Measurements from ENCODE around the gene GRIN3B. TPM values are rescaled to one million over a fixed set of nuclear protein-coding genes. Genes with fewer than 3 reads are reported as not detected.

GRIN3B gene
- total RNA-seq, 2 experiments from 2014 or later = 0.07 TPM; not detected in 1

DNA sequence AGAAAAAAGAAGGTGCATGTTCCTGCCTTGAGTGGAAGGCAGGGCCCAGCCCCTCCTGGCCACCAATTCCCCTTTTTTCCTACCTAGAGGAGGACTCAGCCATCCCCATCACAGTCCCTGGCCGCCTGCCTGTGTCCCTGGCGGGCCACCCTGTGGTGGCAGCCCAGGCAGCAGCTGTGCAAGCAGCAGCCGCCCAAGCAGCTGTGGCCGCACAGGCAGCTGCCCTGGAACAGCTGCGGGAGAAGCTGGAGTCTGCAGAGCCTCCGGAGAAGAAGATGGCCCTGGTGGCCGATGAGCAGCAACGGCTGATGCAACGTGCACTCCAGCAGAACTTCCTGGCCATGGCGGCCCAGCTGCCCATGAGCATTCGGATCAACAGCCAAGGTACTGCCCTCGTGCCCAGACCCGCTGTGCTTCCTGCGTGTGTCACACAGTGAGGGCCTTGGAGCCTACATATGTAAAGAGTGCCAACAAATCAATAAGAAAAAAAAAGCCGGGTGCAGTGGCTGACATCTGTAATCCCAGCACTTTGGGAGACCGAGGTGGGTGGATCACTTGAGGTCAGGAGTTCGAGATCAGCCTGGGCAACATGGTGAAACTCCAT is 33.6 kb upstream of the GRIN3B start:
- peaks cover 6% of the 10 kb centered on the region for H3K9me3 Mint-ChIP-seq
- H3K4me3 Mint-ChIP-seq = no peak overlapping the region
- H3K27me3 Mint-ChIP-seq = no peaks in the 10 kb centered on the region
- H3K4me1 Mint-ChIP-seq (ENCODE audit: low read depth) = no peaks in the 10 kb centered on the region
- CTCF ChIA-PET = interaction anchor here (2.3 kb wide), 1 partner anchor 44 kb away, joined by 7 read pairs; no protein-coding TSS in a partner anchor
- TF ChIP-seq, protein P1, sequence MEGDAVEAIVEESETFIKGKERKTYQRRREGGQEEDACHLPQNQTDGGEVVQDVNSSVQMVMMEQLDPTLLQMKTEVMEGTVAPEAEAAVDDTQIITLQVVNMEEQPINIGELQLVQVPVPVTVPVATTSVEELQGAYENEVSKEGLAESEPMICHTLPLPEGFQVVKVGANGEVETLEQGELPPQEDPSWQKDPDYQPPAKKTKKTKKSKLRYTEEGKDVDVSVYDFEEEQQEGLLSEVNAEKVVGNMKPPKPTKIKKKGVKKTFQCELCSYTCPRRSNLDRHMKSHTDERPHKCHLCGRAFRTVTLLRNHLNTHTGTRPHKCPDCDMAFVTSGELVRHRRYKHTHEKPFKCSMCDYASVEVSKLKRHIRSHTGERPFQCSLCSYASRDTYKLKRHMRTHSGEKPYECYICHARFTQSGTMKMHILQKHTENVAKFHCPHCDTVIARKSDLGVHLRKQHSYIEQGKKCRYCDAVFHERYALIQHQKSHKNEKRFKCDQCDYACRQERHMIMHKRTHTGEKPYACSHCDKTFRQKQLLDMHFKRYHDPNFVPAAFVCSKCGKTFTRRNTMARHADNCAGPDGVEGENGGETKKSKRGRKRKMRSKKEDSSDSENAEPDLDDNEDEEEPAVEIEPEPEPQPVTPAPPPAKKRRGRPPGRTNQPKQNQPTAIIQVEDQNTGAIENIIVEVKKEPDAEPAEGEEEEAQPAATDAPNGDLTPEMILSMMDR (IDR thresholded peaks at IDR 0.05) = no peak
- intact Hi-C loops (cut with micrococcal nuclease) = no loop called here
- H3K36me3 Mint-ChIP-seq (ENCODE audit: low read depth) = peaks cover 22% of the 10 kb centered on the region
- no peak overlapping the region for H3K27ac Mint-ChIP-seq
- POLR2A ChIA-PET = interaction anchor here (1.0 kb wide), 1 partner anchor 18 kb away, joined by 6 read pairs; no protein-coding TSS in a partner anchor
- DNase-seq (no peak), ATAC-seq (no peak)

DNA sequence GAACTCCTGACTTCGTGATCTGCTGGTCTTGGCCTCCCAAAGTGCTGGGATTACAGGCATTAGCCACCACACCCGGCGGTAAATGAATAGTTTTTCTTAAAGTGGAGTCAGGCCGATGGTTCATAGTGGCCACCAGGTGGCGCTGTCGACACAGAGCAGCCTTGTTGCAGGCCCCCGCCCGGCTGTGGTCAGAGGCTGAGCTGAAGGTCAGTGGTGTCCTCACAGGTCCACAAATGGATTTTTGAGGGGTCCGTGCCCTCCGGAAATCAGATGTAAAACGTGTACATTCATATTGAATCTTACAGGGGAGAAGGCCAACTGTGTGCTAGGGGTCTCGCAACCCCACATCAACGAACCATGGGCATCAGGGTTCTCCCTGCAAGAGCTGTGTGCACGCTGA is 29.5 kb upstream of the GRIN3B start:
- H3K4me3 Mint-ChIP-seq = no peak overlapping the region
- no peak for ATAC-seq
- ChIA-PET CTCF (interaction anchor here (0.8 to 2.1 kb wide), 7 partner anchors 12 to 107 kb away, joined by 3 to 8 read pairs (median 3); partner anchors contain the start of gene WDR18), POLR2A (no interaction called here)
- H3K36me3 Mint-ChIP-seq (ENCODE audit: low read depth) = peaks cover 24% of the 10 kb centered on the region
- TF ChIP-seq, protein P1 (IDR thresholded peaks at IDR 0.05) = peak; percentile 89
- H3K27ac Mint-ChIP-seq = no peak overlapping the region
- no peaks in the 10 kb centered on the region for H3K4me1 Mint-ChIP-seq (ENCODE audit: low read depth)
- peak; percentile 31 for DNase-seq
- peaks cover 9% of the 10 kb centered on the region for H3K9me3 Mint-ChIP-seq
- intact Hi-C loops (cut with micrococcal nuclease) = no loop called here
- H3K27me3 Mint-ChIP-seq = no peaks in the 10 kb centered on the region

DNA sequence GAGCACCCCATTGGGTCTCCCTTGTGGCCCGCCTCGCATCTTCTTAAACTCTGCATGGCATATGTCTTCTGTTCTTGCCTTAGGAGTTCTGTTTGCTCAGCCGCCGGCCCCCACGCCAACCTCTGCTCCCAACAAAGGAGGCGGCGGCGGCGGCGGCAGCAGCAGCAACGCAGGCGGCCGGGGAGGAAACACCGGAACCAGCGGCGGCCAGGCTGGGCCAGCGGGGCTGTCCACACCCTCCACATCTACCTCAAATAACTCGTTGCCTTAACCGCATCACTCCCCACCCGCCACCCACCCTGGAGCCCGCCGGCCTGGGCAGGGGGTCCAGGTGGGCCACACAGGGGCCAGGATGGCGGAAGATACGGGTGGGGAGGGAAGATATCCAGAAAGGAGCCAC is 28.4 kb upstream of the GRIN3B start:
- no peaks in the 10 kb centered on the region for H3K27me3 Mint-ChIP-seq
- POLR2A ChIA-PET = no interaction called here

DNA sequence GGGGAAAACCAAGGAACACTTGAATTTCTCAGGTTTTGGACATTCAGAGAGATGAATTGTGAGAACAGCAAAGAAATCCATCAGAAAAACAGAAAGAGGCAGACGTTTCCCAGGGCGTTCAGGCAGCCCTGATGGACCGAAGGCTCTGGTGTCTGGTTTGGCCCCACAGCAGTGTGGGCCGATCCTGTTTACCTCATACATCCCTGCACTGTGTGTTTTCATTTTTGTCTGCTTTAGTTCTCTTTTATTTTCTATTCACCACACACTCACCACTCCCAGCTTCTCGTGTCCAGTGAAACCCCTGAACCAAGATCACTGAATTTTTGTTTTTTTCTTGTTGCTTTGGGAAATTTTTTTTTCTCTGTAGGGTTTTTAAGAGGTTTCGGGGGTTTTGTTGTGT is 27.9 kb upstream of the GRIN3B start:
- H3K4me1 Mint-ChIP-seq (ENCODE audit: low read depth) = no peaks in the 10 kb centered on the region
- ATAC-seq (no peak), DNase-seq (no peak)
- H3K27me3 Mint-ChIP-seq = no peaks in the 10 kb centered on the region
- peaks cover 9% of the 10 kb centered on the region for H3K9me3 Mint-ChIP-seq
- ChIA-PET CTCF (no interaction called here), POLR2A (no interaction called here)
- H3K27ac Mint-ChIP-seq = no peak overlapping the region
- peaks cover 18% of the 10 kb centered on the region for H3K36me3 Mint-ChIP-seq (ENCODE audit: low read depth)
- intact Hi-C loops (cut with micrococcal nuclease) = no loop called here
- no peak overlapping the region for H3K4me3 Mint-ChIP-seq
- TF ChIP-seq, protein P1 (IDR thresholded peaks at IDR 0.05) = no peak

More for the DNA sequence above, 28.4 kb upstream of the GRIN3B start:
- ATAC-seq (no peak), DNase-seq (no peak)
- Mint-ChIP-seq H3K36me3 (ENCODE audit: low read depth) (peaks cover 20% of the 10 kb centered on the region), H3K4me3 (no peak overlapping the region), H3K9me3 (peaks cover 9% of the 10 kb centered on the region), H3K27ac (no peak overlapping the region), H3K4me1 (ENCODE audit: low read depth) (no peaks in the 10 kb centered on the region)
- CTCF ChIA-PET = interaction anchor here (1.0 to 2.1 kb wide), 3 partner anchors 24 to 108 kb away, joined by 3 to 8 read pairs (median 3); no protein-coding TSS in a partner anchor
- TF ChIP-seq, protein P1 (IDR thresholded peaks at IDR 0.05) = no peak
- intact Hi-C loops (cut with micrococcal nuclease) = no loop called here

All from activated CD8-positive, alpha-beta T cell treated with anti-CD3 and anti-CD28 coated beads for 36 hours (primary cell).